ENCODE measurements around the gene UNC5C. TPM values are rescaled to one million over a fixed set of nuclear protein-coding genes. Genes with fewer than 3 reads are reported as not detected.

UNC5C gene
- total RNA-seq, 4 donors from 2014 or later: 2.2 to 19.0 (median 2.5) TPM

DNA sequence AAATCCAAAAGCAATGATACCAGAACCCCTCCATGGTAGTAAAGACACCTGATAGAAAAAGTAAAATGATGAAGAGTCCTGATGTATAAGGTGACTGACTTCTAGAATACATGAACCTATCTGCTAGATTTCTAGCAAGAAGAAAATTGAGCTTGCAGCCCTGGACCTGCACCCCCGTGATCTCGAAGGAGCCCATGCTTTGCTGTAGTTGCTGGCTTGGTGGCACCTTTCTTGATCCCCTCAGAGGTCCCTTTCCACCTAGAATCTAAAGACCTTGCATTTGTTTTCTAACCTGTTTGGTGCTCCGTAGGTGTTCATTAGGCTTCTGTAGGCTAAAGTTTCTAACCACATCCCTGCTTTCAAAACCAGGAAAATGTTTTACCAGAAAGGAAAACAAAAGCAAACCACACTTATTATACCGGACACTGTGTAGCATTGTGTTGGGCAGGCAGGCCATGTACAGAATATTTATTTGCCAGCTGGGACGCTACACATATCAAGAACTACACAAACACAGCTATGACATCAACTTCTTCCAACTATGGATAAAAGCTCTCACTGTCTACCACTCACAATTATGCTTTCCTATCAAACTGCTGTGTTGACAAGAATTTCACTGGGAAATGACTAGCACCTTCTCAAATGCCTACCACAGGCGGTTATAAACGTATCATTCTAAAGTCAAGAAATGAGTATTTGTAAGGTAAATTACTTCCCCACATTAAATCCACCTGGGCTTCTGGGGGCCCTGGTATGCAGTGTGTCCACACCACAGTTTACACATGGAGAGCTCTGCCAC lies 316.2 kb downstream of the UNC5C start:
- no peaks in the 10 kb centered on the region for H3K4me1 ChIP-seq
- no peaks in the 10 kb centered on the region for H3K9me3 ChIP-seq
- no peaks in the 10 kb centered on the region for H3K36me3 ChIP-seq
- no peak overlapping the region for H3K4me3 ChIP-seq
- DNase-seq: no peak
- TF ChIP-seq POLR2A (IDR thresholded peaks at IDR 0.05): no peak
- TF ChIP-seq CTCF (IDR thresholded peaks at IDR 0.05): no peak
- no peak overlapping the region for H3K27ac ChIP-seq
- no peaks in the 10 kb centered on the region for H3K27me3 ChIP-seq

DNA sequence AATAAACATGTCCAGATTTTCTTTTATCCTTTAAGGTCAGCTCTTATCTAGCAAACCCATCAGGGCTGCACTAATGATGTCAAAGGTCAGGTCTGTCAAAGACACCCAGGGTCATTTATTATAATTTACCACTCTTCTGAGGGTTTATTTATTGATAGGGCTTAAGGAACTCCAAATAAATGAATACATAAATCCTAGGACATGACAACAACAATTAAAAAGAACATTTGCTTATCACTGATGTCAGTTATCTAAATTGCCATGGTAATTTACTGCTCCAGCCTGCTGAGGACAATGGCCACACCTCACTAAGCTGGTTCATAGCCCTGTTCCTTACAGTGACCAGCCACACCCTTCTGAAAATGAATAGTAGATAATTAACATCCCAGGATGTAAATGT lies 317.1 kb downstream of the UNC5C start:
- TF ChIP-seq CTCF (IDR thresholded peaks at IDR 0.05) (no peak), POLR2A (IDR thresholded peaks at IDR 0.05) (no peak)
- Histone ChIP-seq H3K27me3 (no peaks in the 10 kb centered on the region), H3K9me3 (no peaks in the 10 kb centered on the region), H3K27ac (no peak overlapping the region), H3K4me1 (no peaks in the 10 kb centered on the region), H3K4me3 (no peak overlapping the region), H3K36me3 (no peaks in the 10 kb centered on the region)
- no peak for DNase-seq

DNA sequence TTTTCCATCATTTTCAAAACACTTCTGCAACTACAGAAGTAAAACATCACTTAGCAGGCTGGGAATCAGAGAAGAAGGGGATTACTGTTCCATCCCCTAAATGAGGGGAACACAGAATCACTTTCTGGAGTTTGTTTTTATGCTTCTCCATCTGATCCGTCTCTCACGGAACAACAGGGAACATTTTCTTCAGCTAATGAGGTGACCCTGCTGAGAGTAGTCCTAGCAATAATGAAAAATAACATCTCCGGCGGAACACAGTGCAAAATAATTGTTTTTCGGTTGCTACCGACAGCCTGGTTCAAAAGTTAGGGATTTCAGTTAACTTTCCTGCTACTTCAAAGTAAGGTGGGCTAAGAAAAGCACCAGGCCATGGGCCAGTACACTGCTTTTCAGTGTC lies 322.9 kb downstream of the UNC5C start:
- TF ChIP-seq CTCF (IDR thresholded peaks at IDR 0.05) (no peak), POLR2A (IDR thresholded peaks at IDR 0.05) (no peak)
- H3K4me3 ChIP-seq: no peak overlapping the region

GRCh38 chr4:95224402-95224801 lies 324.4 kb downstream of the UNC5C start:
- Histone ChIP-seq H3K4me1 (no peaks in the 10 kb centered on the region), H3K27me3 (no peaks in the 10 kb centered on the region), H3K9me3 (no peaks in the 10 kb centered on the region), H3K36me3 (no peaks in the 10 kb centered on the region), H3K27ac (no peak overlapping the region), H3K4me3 (no peak overlapping the region)
- TF ChIP-seq CTCF (IDR thresholded peaks at IDR 0.05) (no peak), POLR2A (IDR thresholded peaks at IDR 0.05) (no peak)
- DNase-seq: no peak

More for the DNA sequence above, 322.9 kb downstream of the UNC5C start:
- DNase-seq: no peak
- no peaks in the 10 kb centered on the region for H3K9me3 ChIP-seq
- H3K27me3 ChIP-seq: no peaks in the 10 kb centered on the region
- no peaks in the 10 kb centered on the region for H3K4me1 ChIP-seq
- no peaks in the 10 kb centered on the region for H3K36me3 ChIP-seq
- H3K27ac ChIP-seq: no peak overlapping the region

DNA sequence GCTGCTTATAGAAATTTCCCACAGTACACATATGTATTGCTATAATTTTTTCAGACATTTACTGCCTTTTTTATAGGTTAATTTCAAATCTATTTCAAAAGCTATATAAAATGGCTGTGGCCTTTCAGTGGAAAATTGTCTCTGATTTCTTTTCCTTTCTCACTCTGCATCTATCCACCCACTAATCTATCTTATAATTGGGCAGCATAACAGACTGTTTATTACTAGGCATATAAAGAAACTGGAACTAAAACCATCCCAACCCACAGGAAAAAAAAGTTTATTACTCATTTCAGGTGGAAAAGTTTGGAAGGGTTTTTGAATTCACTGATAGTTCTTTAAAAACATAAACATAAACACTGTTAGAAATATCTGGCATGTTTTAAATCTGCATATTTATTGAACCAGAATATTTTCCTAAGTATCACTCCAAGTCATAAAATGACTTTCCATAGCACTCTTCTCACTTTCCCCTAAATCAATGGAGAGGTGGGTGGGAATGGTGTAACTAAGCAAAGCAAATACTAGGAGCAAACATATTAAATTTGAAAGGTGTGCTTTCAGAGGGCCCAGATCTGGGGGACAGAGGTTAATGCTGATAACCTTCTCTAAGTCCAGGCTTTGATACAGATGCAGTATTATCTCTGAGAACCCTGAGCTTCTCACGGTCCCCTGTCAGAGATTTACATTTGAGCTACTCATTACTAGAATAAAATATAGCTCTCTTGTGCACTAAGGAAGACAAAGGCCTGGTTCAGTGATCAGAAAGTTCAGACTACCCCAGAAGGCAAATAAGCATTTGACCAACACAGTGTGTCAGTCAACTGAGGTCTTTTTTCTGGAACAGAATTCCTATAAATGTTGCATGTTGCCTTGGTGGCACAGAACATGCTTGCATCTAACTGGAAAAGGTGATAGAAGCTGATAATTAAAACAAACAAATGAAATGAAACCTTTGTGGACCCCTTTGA lies 328.3 kb downstream of the UNC5C start:
- Histone ChIP-seq H3K9me3 (no peaks in the 10 kb centered on the region), H3K27me3 (no peaks in the 10 kb centered on the region), H3K4me3 (no peak overlapping the region), H3K4me1 (no peaks in the 10 kb centered on the region), H3K27ac (no peak overlapping the region), H3K36me3 (no peaks in the 10 kb centered on the region)
- TF ChIP-seq POLR2A (IDR thresholded peaks at IDR 0.05) (no peak), CTCF (IDR thresholded peaks at IDR 0.05) (no peak)
- DNase-seq: no peak
